IgD-negative memory B cell (primary cell): ENCODE results near the gene DHRS1. TPM values are rescaled to one million over a fixed set of nuclear protein-coding genes. Genes with fewer than 3 reads are reported as not detected.

Experiments used
- H3K27ac Mint-ChIP-seq, 3 donors: one replicate each; pipeline ENCODE4 v1.8.0; 2020 to 2022; ENCODE audit warnings: mild to moderate bottlenecking in 3 of 3, mixed read lengths in 3 of 3, moderate library complexity in 1 of 3
- H3K27me3 Mint-ChIP-seq: one replicate; pipeline ENCODE4 v1.8.0; 2021; ENCODE audit warnings: mixed read lengths
- H3K36me3 Mint-ChIP-seq: one replicate; pipeline ENCODE4 v1.8.0; 2020; ENCODE audit warnings: mild to moderate bottlenecking, mixed read lengths
- H3K4me1 Mint-ChIP-seq, 3 donors: one replicate each; pipeline ENCODE4 v1.8.0; 2020 to 2022; ENCODE audit warnings: mixed read lengths in 3 of 3, mild to moderate bottlenecking in 1 of 3
- H3K4me3 Mint-ChIP-seq, 4 donors: one replicate each; pipeline ENCODE4 v1.8.0; 2020 to 2022; ENCODE audit warnings: mild to moderate bottlenecking in 4 of 4, mixed read lengths in 4 of 4, moderate library complexity in 3 of 4
- H3K9me3 Mint-ChIP-seq, 3 donors: one replicate each; pipeline ENCODE4 v1.8.0; 2020 to 2021; ENCODE audit warnings: mixed read lengths in 3 of 3, mild to moderate bottlenecking in 1 of 3
- polyA plus RNA-seq: library from polyadenylated mRNA; unstranded; fragments of 300-500 nt; fragmentation: Illumina TruSeq; gene quantifications from one replicate; pipeline ENCODE4 v1.2.3, GENCODE V29; 2021

DHRS1 gene
- polyA plus RNA-seq, 1 donor from 2014 or later = 27.3 TPM

DNA sequence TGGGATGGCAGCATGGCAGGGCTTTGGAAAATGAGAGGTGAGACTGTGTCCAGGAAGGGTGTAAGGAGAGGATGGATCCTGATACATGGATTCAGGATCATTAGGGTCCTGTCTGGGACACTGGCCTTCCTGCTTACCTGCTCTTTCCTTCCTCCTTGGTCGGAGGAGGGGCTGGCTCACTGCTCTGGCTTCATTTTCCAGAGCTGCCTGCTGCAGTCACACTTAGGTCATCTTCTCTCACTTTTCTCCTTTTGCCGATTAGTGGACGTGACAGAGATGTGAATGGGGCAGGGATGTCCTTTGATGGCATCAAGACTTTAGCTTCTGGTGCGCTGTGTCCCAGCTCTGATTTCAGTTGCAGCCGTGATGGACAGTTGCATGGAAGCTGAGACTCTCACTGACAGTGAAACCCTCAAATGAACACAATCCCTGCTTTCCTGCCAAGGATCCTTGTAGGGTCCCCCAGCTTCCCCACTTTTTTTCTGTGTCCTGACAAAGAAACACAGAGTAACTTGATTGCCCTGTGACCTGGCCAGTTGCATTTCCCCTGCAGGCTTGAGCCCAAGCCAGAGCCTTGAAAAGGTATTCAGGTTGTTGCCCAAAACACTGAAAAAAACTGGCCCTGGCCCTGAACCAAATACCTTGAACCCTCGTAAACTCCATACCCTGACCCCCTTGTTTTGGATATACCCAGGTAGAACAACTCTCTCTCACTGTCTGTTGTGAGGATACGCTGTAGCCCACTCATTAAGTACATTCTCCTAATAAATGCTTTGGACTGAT, 9.0 kb upstream of the DHRS1 start:
- no peaks in the 10 kb centered on the region for H3K9me3 Mint-ChIP-seq
- peak overlapping the region; percentile 2 to 93 (median 92) for H3K27ac Mint-ChIP-seq
- no peaks in the 10 kb centered on the region for H3K27me3 Mint-ChIP-seq
- peaks cover 21 to 36% (median 35%) of the 10 kb centered on the region in 3 donors for H3K4me1 Mint-ChIP-seq
- H3K36me3 Mint-ChIP-seq = peaks cover 6% of the 10 kb centered on the region
- H3K4me3 Mint-ChIP-seq = peak overlapping the region in 1 of 4 donors; percentile 69

DNA sequence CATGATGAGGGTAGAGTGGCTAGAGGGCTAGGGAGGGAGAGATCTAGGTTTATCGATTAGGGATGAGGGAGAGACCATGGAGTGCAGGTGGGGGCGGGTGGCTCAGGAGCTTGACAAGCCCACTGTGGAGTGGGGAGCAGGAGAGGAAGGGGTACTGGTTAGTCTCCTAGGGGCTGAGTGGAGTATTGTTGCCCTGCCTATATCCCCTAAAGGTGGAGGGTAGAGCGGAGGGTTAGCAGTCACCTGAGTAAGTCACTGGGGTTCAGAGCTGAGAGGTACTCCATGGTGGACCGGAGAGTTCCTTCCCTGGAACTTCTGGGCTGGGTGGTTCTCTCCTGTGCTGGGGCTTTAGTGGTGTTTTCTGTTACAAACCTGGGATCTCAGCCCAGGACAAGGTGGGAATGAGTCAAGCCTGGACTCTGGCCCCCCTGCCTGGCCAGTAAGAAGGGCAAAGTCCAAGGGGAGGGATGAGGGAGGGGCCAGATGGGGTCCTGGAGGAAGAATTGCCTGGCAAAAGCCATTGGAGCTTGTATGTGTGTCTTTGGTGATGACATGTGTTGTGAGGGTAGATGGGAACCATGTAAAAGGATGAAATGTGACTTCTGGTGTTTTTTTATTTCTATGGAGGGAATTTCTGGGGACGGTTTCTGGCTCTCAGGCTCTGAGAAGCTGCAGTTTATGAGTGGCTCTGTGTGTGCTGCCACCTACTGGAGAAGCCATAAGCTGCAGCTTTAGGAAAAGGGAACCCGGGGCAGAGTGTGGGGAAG, 8.2 kb upstream of the DHRS1 start, which contains the start of gene CIDEB:
CIDEB (minus strand) TSS at position 403 of the 767 bp plus-strand sequence; CDS start at position 284, 119 bp downstream.
- Mint-ChIP-seq H3K27me3 (no peaks in the 10 kb centered on the region), H3K36me3 (peaks cover 6% of the 10 kb centered on the region), H3K9me3 (no peaks in the 10 kb centered on the region), H3K4me3 (peak within 1 kb of the TSS in 1 of 4 donors; percentile 69), H3K27ac (peak within 1 kb of the TSS; percentile 2 to 93 (median 92)), H3K4me1 (peaks cover 21 to 30% (median 29%) of the 10 kb centered on the region in 3 donors)

- Mint-ChIP-seq H3K4me1 (peaks cover 18 to 26% (median 24%) of the 10 kb centered on the region in 3 donors), H3K36me3 (peaks cover 6% of the 10 kb centered on the region), H3K9me3 (no peaks in the 10 kb centered on the region), H3K4me3 (peak overlapping the region in 1 of 4 donors; percentile 22), H3K27me3 (no peaks in the 10 kb centered on the region), H3K27ac (peak overlapping the region in 1 of 3 donors; percentile 93)
Measured at GRCh38 chr14:24307156-24307574, 7.6 kb upstream of the DHRS1 start.

GRCh38 chr14:24304019-24304387, 4.4 kb upstream of the DHRS1 start:
- peak overlapping the region in 1 of 3 donors; percentile 39 for H3K27ac Mint-ChIP-seq
- no peaks in the 10 kb centered on the region for H3K27me3 Mint-ChIP-seq
- peaks cover 21 to 27% (median 27%) of the 10 kb centered on the region in 3 donors for H3K4me1 Mint-ChIP-seq
- H3K4me3 Mint-ChIP-seq = peak overlapping the region in 1 of 4 donors; percentile 87
- H3K36me3 Mint-ChIP-seq = peaks cover 6% of the 10 kb centered on the region
- H3K9me3 Mint-ChIP-seq = no peaks in the 10 kb centered on the region

- peak overlapping the region; percentile 87 to 99 (median 94) for H3K4me3 Mint-ChIP-seq
- H3K27me3 Mint-ChIP-seq = no peaks in the 10 kb centered on the region
- peak overlapping the region; percentile 53 to 84 (median 82) for H3K27ac Mint-ChIP-seq
- H3K4me1 Mint-ChIP-seq = peaks cover 27 to 39% (median 34%) of the 10 kb centered on the region in 3 donors
- peaks cover 6% of the 10 kb centered on the region for H3K36me3 Mint-ChIP-seq
- no peaks in the 10 kb centered on the region for H3K9me3 Mint-ChIP-seq
Measured at GRCh38 chr14:24300326-24300980, 873 bp upstream of the DHRS1 start.

DNA sequence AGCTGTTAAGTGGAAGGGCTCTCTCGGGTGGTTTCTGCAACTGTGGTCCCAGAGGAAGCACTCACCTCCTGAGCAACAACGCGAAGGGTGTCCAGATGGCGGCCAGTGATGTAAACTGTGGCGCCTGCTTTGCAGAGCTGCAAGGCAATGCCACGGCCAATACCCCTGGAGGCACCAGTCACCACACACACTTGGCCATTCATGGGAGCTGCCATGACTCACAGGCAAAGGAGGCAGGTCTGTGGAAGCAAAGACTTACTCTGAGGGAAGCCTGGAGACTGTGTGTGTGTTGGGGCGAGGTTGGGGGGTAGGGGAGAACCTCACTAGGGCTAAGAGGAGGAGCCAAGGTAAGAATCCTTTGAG, 707 bp downstream of the DHRS1 start:
- peaks cover 3% of the 10 kb centered on the region for H3K36me3 Mint-ChIP-seq
- no peaks in the 10 kb centered on the region for H3K27me3 Mint-ChIP-seq
- H3K4me1 Mint-ChIP-seq = peaks cover 27 to 39% (median 35%) of the 10 kb centered on the region in 3 donors
- peak overlapping the region; percentile 51 to 98 (median 82) for H3K27ac Mint-ChIP-seq
- H3K4me3 Mint-ChIP-seq = peak overlapping the region; percentile 87 to 99 (median 94)
- no peaks in the 10 kb centered on the region for H3K9me3 Mint-ChIP-seq

- Mint-ChIP-seq H3K36me3 (no peaks in the 10 kb centered on the region), H3K4me1 (peaks cover 27 to 38% (median 35%) of the 10 kb centered on the region in 3 donors), H3K9me3 (no peaks in the 10 kb centered on the region), H3K4me3 (peak overlapping the region in 3 of 4 donors; percentile 7 to 81 (median 68)), H3K27ac (peak overlapping the region; percentile 87 to 95 (median 93)), H3K27me3 (no peaks in the 10 kb centered on the region)
Measured at GRCh38 chr14:24297190-24297964, 2.2 kb downstream of the DHRS1 start.

GRCh38 chr14:24296341-24297157, 3.0 kb downstream of the DHRS1 start:
- H3K36me3 Mint-ChIP-seq = no peaks in the 10 kb centered on the region
- H3K4me3 Mint-ChIP-seq = peak overlapping the region in 3 of 4 donors; percentile 2 to 81 (median 68)
- H3K27ac Mint-ChIP-seq = peak overlapping the region; percentile 87 to 95 (median 93)
- H3K9me3 Mint-ChIP-seq = no peaks in the 10 kb centered on the region
- H3K27me3 Mint-ChIP-seq = no peaks in the 10 kb centered on the region
- peaks cover 27 to 36% (median 35%) of the 10 kb centered on the region in 3 donors for H3K4me1 Mint-ChIP-seq

DNA sequence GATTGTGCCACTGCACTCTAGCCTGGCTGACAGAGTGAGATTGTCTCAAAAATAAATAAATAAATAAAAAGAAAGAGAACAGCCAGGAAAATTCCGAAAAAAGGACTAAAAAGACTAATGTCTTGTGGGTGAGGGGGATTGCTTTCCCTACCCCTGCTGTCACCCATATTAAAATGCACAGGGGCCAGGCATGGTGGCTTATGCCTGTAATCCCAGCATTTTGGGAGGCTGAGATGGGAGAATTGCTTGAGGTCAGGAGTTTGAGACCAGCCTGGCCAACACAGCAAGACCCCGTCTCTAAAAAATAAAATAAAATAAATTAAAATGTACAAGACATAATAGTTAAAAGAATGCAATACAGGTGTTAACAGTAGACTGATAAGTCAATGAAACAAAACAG, 6.1 kb downstream of the DHRS1 start:
- peaks cover 12 to 18% (median 15%) of the 10 kb centered on the region in 3 donors for H3K4me1 Mint-ChIP-seq
- H3K36me3 Mint-ChIP-seq = no peaks in the 10 kb centered on the region
- no peak overlapping the region for H3K4me3 Mint-ChIP-seq
- no peaks in the 10 kb centered on the region for H3K27me3 Mint-ChIP-seq
- H3K27ac Mint-ChIP-seq = no peak overlapping the region
- no peaks in the 10 kb centered on the region for H3K9me3 Mint-ChIP-seq

- H3K27ac Mint-ChIP-seq = no peak overlapping the region
- H3K4me3 Mint-ChIP-seq = peak overlapping the region in 1 of 4 donors; percentile 49
- H3K27me3 Mint-ChIP-seq = no peaks in the 10 kb centered on the region
Measured at GRCh38 chr14:24292118-24292807, 7.3 kb downstream of the DHRS1 start.

GRCh38 chr14:24291446-24292117, 8.0 kb downstream of the DHRS1 start:
- Mint-ChIP-seq H3K36me3 (no peaks in the 10 kb centered on the region), H3K4me1 (peaks cover under 1 to 5% (median 5%) of the 10 kb centered on the region in 3 donors), H3K27ac (peak overlapping the region in 1 of 3 donors; percentile 14), H3K9me3 (no peaks in the 10 kb centered on the region), H3K4me3 (no peak overlapping the region), H3K27me3 (no peaks in the 10 kb centered on the region)

More at GRCh38 chr14:24292118-24292807, 7.3 kb downstream of the DHRS1 start:
- H3K4me1 Mint-ChIP-seq = peaks cover 7 to 12% (median 11%) of the 10 kb centered on the region in 3 donors
- H3K9me3 Mint-ChIP-seq = no peaks in the 10 kb centered on the region
- no peaks in the 10 kb centered on the region for H3K36me3 Mint-ChIP-seq

DNA sequence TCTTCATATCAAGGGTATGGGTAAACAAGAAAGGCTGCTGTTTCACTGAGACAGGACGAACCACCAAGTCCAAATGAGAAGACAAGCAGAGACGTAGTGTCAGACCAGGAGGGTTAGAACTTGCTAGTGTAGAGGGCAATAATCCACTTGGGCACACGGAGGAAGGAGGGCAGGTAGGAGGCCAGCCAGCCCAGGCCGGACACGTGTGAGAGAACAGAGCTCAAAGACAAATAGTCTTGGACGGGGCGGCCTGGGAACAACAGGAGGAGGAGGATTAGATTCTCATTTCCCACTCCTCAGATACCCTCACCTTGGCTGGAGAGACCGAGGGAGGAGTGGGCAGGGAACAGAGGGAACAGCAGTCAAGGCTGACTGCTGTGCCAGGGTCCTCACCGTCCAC, 8.8 kb downstream of the DHRS1 start:
- peaks cover 0 to 3% (median 2%) of the 10 kb centered on the region in 3 donors for H3K4me1 Mint-ChIP-seq
- no peaks in the 10 kb centered on the region for H3K27me3 Mint-ChIP-seq
- no peak overlapping the region for H3K27ac Mint-ChIP-seq
- no peak overlapping the region for H3K4me3 Mint-ChIP-seq
- no peaks in the 10 kb centered on the region for H3K9me3 Mint-ChIP-seq
- no peaks in the 10 kb centered on the region for H3K36me3 Mint-ChIP-seq
